HG03108 (cell line): ENCODE data around the gene LCMT1.

Experiments
- ATAC-seq: cut with Tn5 transposase; IDR thresholded peaks from one replicate; pipeline ENCODE4 v1.9.1; 2021; ENCODE audit warnings: moderate library complexity; ENCODE audit not compliant: unreplicated experiment

The LCMT1 gene

DNA sequence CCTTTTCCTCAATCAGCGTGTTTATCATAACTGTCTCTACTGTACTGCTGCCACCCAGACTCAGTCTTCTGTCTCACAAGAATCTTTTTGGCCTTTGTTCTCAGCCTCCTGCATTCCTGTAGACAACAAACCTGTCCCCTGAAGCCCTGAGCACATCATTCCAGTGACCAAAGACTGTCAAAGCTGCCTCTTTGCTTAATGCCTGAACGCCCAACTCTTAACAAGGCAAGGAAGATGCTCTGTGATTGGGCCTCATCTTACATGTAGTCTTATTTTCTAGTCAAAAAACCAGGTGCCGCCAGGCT is 75.9 kb downstream of the LCMT1 start:
- ATAC-seq: no peak

DNA sequence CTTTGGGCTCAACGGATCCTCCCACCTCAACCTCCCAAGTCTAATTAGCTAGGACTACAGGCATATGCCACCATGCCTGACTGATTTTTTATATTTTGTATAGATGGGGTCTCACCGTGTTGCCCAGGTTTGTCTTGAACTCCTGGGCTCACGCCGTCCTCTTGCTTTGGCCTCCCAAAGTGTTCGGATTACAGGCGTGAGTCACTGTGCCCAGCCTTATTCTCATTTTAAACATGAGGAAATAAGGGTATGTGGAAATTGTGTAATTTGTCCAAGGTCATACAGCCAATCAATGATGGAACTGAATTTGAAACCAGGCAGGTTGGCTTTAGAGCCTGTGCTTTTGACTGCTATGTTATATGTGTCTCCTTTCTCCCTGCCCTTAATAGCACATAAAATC is 77.8 kb downstream of the LCMT1 start:
- no peak for ATAC-seq

DNA sequence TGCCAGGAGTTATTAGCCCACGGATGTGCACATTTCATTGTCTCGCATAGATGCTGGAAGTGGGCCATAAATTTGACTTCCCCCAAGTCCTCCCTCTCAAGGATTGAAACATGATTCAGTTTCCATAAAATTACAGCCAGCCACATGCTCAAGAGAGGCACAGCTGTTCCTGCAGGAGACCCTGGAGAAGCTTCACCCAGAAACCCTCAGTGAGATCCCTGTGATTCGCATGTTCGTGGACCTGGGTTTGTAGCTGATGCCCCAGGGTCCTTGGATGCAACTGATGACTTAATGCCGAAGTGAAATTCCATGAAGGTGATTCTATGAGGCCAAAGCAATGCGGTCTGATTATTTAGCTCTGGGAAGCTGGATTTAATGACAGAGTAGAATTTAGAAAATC is 80.6 kb downstream of the LCMT1 start:
- no peak for ATAC-seq

DNA sequence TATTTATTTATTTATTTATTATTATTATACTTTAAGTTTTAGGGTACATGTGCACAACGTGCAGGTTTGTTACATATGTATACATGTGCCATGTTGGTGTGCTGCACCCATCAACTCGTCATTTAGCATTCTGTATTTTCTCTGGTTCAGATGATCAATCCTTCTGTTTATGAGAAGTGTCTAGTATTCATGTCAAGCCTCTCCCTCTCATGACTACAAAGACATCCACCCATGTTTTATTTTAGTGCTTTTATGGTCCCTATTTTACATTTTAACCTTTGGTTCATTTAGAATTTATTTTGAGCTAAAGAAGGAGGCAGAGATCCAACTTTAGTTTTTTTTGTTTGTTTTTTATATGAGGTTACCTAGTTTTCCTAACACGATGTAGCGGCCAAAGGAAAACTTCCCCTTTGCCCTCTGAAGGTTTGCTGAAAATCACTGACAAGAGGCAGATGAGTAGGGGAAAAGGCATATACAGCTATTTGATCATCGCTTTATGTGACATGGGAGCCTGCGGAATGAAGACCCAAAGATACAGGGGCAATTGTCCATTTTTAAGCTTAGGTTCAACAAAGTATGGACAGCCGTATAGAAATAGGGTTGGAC is 82.8 kb downstream of the LCMT1 start:
- ATAC-seq: no peak

DNA sequence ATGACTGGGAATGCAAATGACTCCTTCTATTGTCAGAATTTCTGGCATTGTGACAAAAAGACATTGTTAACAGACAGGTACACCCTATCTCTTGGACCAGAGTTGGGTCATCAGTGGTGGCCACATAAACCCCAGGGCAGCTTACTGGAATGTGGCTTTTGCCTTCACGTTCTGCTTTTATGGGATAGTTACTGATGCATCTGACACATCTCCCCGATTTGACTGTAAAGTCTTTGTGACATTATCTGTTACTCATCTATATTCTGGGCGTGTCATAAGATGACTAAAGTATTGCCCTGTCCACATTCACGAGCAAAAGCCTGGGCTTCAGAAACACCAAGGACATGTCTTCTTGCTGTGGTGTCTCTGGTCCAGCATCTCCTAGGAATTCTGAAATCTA is 86.5 kb downstream of the LCMT1 start:
- no peak for ATAC-seq

DNA sequence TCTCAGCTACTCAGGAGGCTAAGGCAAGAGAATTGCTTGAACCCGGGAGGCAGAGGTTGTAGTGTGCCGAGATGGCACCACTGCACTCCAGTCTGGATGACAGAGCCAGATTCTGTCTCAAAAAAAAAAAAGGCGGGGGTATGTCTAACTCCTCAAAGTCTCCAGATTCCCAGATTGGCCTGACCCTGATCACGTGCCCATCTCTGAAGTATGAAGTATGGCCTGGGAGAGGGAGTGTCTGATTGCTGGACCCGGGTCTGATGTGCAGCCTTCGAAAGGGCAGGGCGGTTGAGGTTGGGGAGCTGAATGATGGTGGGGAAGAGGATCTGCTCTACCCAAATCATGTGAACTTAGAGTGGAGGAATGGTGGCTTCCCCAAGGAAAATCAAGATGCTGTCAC is 87.9 kb downstream of the LCMT1 start:
- ATAC-seq: no peak

DNA sequence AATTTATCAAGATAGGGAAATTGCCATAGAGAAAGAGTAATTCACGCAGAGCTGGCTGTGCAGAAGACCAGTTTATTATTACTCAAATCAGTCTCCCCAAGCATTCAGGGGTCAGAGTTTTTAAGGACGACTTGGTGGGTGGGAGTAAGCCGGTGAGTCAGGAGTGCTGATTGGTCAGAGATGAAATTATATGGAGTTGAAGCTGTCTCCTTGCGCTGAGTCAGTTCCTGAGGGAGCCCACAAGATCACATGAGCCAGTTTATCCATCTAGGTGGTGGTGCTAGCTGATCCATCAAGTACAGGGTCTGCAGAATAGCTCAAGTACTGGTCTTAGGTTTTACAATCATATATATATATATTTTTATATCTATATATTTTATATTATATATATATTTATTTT is 99.2 kb downstream of the LCMT1 start:
- ATAC-seq: no peak

DNA sequence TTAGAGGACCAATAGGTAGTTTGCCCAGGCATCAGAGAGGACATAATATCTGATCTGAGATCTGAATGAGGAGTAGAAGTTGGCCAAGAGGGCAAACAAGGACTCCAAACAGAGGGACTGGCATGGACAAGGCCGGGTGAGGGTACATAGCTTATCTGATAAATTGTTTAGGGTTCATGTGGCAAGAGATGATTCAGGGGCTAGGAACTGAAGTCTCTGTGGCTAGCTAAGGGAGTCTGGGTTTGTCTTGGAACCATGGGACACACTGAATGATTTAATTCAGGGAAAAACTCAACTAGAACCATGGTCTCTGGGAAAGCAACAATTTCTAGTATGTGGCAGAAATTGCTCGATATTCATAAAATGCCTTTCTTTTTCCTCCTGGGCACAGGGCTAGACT is 101.1 kb downstream of the LCMT1 start:
- ATAC-seq: no peak

DNA sequence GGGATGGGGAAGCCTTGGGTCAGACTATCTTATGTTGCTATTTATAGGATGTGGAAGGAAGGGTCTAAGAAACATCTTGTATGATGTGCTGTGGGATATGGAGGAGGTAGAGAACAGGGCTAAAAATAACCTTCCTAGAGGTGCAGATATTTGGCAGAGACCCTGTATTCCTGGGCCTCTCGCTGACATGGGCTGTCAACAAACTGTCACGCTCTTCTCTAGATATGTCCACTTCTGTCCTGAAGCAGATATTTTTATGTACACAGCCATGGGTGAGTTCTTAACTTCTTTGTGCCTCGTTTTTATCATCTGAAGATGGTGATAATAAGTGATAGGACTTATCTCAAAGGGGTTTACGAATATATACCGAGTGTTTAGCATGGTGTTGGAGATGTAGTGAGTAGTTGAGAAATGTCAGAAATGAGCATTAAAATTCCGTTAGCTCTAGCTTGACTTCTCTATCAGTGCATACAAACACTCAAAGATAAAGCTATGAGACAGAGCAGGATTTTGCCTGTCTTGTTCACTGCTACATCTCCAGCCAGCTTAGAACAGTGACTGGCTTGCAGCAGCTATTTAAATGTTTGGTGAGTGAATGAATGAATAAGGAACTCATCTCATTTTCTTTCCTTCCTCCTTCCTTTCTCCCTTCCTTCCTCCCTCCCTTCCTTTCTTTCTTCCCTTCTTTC is 102.3 kb downstream of the LCMT1 start:
- ATAC-seq: no peak

DNA sequence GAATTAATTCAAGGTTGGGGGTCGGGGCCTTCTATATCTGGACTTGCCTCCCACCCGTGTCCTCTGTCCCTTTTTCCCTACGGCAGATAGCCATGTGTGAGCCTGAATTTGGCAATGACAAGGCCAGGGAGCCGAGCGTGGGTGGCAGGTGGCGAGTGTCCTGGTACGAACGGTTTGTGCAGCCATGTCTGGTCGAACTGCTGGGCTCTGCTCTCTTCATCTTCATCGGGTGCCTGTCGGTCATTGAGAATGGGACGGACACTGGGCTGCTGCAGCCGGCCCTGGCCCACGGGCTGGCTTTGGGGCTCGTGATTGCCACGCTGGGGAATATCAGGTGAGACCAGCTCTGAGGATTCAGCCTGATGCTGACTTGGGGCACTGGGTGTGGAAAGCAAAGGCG is 105.6 kb downstream of the LCMT1 start:
- no peak for ATAC-seq

DNA sequence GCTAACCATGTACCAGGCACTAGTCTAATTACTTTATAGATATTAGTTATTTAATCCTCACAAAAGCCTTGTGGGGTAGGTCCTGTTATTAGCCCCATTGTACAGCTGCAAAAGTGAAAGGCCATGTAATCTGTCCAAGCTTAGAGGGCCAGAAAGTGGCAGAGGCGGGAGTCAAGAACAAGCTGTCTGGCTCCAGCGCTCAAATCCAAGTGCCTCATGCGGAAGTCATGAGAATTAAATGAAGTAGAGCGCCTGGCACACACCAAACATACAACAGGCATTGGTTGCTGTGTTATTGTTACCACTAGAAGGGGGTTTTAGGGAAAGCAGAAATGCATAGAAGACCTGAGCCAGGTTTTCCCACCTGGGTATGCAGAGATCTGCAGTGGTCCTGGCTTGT is 106.4 kb downstream of the LCMT1 start:
- no peak for ATAC-seq

DNA sequence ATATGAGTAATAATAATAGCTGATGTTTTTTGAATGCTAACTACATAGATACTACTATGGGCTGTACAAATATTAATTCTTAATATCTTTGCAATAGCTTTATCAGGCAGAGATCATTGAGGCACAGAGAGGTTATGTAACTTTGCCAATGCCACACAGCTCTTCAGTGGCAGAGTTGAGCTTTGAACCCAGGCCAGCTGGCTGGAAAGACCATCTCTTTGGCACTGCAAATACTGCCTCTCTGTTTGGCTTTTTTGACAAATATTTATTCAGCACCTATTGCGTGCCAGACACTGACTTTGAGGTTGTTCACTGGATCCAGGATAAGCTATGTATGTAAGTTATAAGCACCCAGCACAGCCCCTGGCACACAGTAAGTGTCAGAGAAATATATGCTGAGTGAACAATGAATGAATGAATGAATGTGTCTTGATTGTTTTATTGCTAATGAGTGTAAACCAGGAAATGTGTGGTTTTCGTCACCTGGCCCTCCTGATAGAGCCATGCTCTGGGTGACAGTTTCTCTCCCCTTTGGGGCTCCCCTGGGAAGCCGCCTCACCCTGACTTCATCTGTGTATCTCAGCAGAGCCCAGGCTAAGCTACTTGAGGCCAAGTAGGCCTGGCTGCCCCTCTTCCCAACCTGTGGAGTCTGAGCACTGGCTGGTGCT is 107.7 kb downstream of the LCMT1 start:
- no peak for ATAC-seq

DNA sequence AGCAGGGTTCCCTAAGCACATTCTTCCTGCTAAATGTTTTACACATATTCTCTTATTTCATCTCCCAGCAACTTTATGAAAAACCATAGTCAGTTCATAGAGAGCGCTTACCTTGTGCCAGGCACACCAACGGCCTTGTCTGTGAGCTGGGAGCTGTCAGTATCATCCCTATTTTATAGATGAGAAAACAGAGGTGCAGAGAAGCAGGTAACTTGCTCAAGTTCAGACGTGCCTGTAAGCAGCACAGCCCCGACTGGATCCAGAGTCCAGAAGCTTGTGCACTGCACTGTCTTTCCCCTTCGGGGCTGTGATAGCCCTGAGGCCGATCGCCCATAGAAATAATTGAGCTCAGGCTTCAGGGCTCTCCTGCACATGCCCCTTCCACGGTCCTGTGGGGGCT is 111.4 kb downstream of the LCMT1 start:
- ATAC-seq: no peak

DNA sequence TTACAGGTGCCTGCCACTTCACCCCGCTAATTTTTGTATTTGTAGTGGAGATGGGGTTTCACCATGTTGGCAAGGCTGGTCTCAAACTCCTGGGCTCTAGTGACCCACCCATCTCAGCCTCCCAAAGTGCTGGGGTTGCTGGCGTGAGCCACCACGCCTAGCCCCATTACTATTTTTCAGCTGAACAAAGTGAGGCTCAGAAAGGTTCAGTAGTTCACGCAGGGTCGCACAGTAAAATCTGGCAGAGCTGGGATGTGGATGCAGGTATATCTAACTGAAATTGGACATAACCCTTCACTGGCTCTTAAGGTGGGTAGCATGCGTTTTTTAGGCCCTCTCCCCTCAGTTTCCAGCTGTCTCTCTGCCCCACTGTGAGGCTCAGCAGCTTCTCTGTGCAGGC is 112.4 kb downstream of the LCMT1 start:
- ATAC-seq: no peak

DNA sequence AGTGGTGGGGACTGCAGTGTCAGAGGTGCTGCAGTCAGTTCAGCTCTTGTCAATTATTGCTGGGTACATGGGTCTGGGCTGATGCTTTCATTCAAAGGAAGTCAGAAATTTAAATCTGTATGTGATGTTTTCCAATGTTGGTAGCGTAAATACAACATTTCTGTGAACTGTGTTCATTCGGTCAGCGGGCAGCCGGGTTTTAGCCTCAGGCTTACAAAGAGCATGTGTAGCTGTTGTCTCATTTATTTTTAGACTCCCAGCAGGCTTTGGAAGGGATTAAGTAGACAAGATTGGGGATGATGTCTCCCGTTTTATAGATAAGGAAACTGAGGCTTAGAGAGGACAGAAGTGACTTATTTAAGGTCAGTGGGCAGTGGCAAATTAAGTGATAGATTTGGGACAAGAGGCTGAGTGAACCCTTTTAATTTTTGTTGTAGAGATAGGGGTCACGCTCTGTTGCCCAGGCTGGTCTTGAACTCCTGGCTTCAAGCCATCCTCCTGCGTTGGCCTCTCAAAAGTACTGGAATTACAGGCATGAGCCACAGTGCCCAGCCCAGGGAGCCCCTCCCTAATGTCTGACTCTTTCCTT is 113.3 kb downstream of the LCMT1 start:
- no peak for ATAC-seq
